Tibial nerve (tissue), 4 donors: Measurements from ENCODE around the gene NMRK2. TPM values are rescaled to one million over a fixed set of nuclear protein-coding genes. Genes with fewer than 3 reads are reported as not detected.

Experiments used
- DNase-seq, 2 donors: peaks; one replicate each; pipeline ENCODE4 v3.0.0-alpha.2; 2019; ENCODE audit warnings: low spot score in 2 of 2
- H3K27ac ChIP-seq, 4 donors: fragments of 200-600 bp; sonication (generic) in 3 of 4; one replicate each; pipeline ENCODE4 v1.5.1; 2017 to 2019; ENCODE audit warnings: mild to moderate bottlenecking in 1 of 4
- H3K27me3 ChIP-seq, 2 donors: fragments of 200-600 bp; sonication (generic) in 1 of 2; one replicate each; pipeline versions ENCODE4 v1.5.1 to v1.6.0; 2017 to 2019
- H3K36me3 ChIP-seq, 3 donors: fragments of 200-600 bp; sonication (generic); one replicate each; pipeline ENCODE4 v1.5.1; 2018 to 2019
- H3K4me1 ChIP-seq, 4 donors: fragments of 200-600 bp; sonication (generic) in 3 of 4; one replicate each; pipeline ENCODE4 v1.5.1; 2017 to 2019
- H3K4me3 ChIP-seq, 4 donors: fragments of 200-600 bp; sonication (generic) in 3 of 4; one replicate each; pipeline ENCODE4 v1.5.1; 2017 to 2019; ENCODE audit warnings: mild to moderate bottlenecking in 1 of 4, moderate library complexity in 1 of 4
- H3K9me3 ChIP-seq, 4 donors: fragments of 200-600 bp; sonication (generic) in 3 of 4; one replicate each; pipeline ENCODE4 v1.5.1; 2017 to 2019
- CTCF ChIP-seq, 5 experiments: fragments of 200-600 bp in 3 of 5; fragments of 450-650 bp in 2 of 5; sonication (generic) in 3 of 5; IDR thresholded peaks; one replicate each; pipeline ENCODE4 v1.5.1; 2016 to 2019; ENCODE audit warnings: antibody characterized with exemption in 5 of 5, mild to moderate bottlenecking in 3 of 5, moderate library complexity in 2 of 5
- EP300 ChIP-seq, 2 donors: sonication (generic); formaldehyde crosslinking; IDR thresholded peaks; one replicate each; pipeline ENCODE4 v1.6.1; 2017; ENCODE audit warnings: antibody characterized with exemption in 2 of 2, mild to moderate bottlenecking in 1 of 2
- POLR2A ChIP-seq, 2 donors: fragments of 450-650 bp; IDR thresholded peaks; one replicate each; pipeline ENCODE4 v1.6.1; 2017; ENCODE audit warnings: antibody characterized with exemption in 2 of 2, mild to moderate bottlenecking in 2 of 2, moderate library complexity in 2 of 2
- WGBS, 2 donors: methylation state at CpG; one replicate each; pipeline ENCODE4 v1.1.5; 2018; 5-methylcytosine and 5-hydroxymethylcytosine counted together
- small RNA-seq: library from RNA; depleted of rRNA; stranded (forward); fragments of <200 nt; gene quantifications from one replicate; pipeline ENCODE3, GENCODE V24; 2016
- total RNA-seq, 4 donors: library from RNA; depleted of rRNA; stranded (reverse); fragments of >200 nt; gene quantifications; one replicate each; pipeline ENCODE4 v1.1.0, GENCODE V29; 2016

Gene NMRK2
- total RNA-seq, 4 donors from 2014 or later: not detected

DNA sequence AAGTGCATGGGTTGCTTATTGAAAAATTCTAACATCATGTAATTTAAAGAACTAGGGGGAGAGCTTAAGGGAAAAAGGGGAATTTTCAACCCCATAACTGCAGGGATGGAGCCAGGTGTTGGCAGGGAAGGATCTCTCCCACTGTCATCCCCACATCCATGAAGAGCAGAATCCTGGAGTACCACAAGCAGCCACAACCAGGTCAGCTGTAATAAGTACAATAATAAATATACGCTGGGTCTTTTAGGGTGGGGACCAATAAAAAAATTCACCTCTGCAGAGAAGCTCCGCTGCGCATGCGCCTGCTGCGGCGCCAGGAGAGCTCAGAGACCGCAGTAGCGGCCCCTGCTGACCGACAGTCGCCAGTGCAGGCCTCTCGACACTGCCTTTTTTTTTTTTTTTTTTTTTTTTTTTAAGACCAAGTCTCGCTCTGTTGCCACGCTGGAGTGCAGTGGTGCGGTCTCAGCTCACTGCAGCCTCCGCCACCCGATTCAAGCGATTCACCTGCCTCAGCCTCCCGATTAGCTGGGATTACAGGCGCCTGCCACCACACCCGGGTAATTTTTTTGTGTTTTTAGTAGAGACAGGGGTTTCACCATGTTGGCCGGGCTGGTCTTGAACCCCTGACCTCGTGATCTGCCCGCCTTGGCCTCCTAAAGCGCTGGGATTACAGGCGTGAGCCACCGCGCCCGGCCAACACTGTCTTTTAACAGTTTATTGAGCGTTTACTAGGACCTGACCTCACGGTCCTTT is 54.9 kb downstream of the NMRK2 start:
- no peaks in the 10 kb centered on the region for H3K27me3 ChIP-seq
- H3K36me3 ChIP-seq: peaks cover 4 to 15% (median 11%) of the 10 kb centered on the region in 3 donors
- TF ChIP-seq CTCF (IDR thresholded peaks at IDR 0.05): peak; percentile 59 to 92 (median 85)
- TF ChIP-seq POLR2A (IDR thresholded peaks at IDR 0.05): no peak
- TF ChIP-seq EP300 (IDR thresholded peaks at IDR 0.05): no peak
- DNase-seq: peak; percentile 75 to 83
- H3K27ac ChIP-seq: no peak overlapping the region
- peak overlapping the region in 2 of 4 donors; percentile 4 to 26 for H3K4me3 ChIP-seq
- WGBS, 2 donors: 10 to 11% methylated on average over 27 to 30 of the region's 30 CpGs
- H3K9me3 ChIP-seq: no peaks in the 10 kb centered on the region
- peaks cover 3 to 45% (median 29%) of the 10 kb centered on the region in 4 donors for H3K4me1 ChIP-seq

- no peak for TF ChIP-seq POLR2A (IDR thresholded peaks at IDR 0.05)
- no peak for TF ChIP-seq CTCF (IDR thresholded peaks at IDR 0.05)
- TF ChIP-seq EP300 (IDR thresholded peaks at IDR 0.05): no peak
- H3K36me3 ChIP-seq: no peaks in the 10 kb centered on the region
- no peak for DNase-seq
Observed at GRCh38 chr19:3990815-3991117, 57.9 kb downstream of the NMRK2 start.

More at GRCh38 chr19:3990815-3991117, 57.9 kb downstream of the NMRK2 start:
- Histone ChIP-seq H3K27me3 (no peaks in the 10 kb centered on the region), H3K4me3 (no peak overlapping the region), H3K4me1 (peaks cover 3 to 30% (median 15%) of the 10 kb centered on the region in 4 donors), H3K27ac (no peak overlapping the region), H3K9me3 (no peaks in the 10 kb centered on the region)
- 79 to 81% methylated on average over 3 of the region's 3 CpGs for WGBS, 2 donors

Small RNA genes within 50 kb of the gene (small RNA-seq; reads per million reads assigned to genes)
- not detected for gene RN7SL202P
- gene SNORD37: 9.6 reads per million, percentile 90 among the genes with 10 or more reads in this experiment

Other genes starting within 250 kb of the NMRK2 start
- gene PIP5K1C, start 232.6 kb upstream of the NMRK2 start, total RNA-seq: 10 to 100 TPM; 23.0 to 37.2 (median 24.9) TPM
- gene TJP3, start 224.7 kb upstream of the NMRK2 start, total RNA-seq: under 1 TPM in 3 of 4 donors, not detected in 1; 0.21 to 0.90 (median 0.22) TPM
- 10 to 100 TPM; 21.6 to 51.0 (median 34.7) TPM for gene APBA3, start 171.4 kb upstream of the NMRK2 start, total RNA-seq
- 100 to 1,000 TPM in 1 of 4 donors, 10 to 100 TPM in 3; 44.1 to 111 (median 59.2) TPM for gene MRPL54, start 170.4 kb upstream of the NMRK2 start, total RNA-seq
- gene RAX2, start 160.8 kb upstream of the NMRK2 start, total RNA-seq: not detected
- 1 to 10 TPM in 3 of 4 donors, under 1 TPM in 1; 0.78 to 2.9 (median 2.1) TPM for gene MATK, start 146.7 kb upstream of the NMRK2 start, total RNA-seq
- gene ZFR2, start 64.0 kb upstream of the NMRK2 start, total RNA-seq: not detected
- not detected for gene ATCAY, start 52.4 kb upstream of the NMRK2 start, total RNA-seq
- 10 to 100 TPM; 58.8 to 87.7 (median 70.3) TPM for gene DAPK3, start 38.0 kb downstream of the NMRK2 start, total RNA-seq
- 1,000 to 10,000 TPM; 1,233 to 1,650 (median 1,549) TPM for gene EEF2, start 52.4 kb downstream of the NMRK2 start, total RNA-seq
- gene PIAS4, start 74.7 kb downstream of the NMRK2 start, total RNA-seq: 10 to 100 TPM; 23.0 to 32.4 (median 26.3) TPM
- 10 to 100 TPM; 64.9 to 97.7 (median 86.7) TPM for gene ZBTB7A, start 133.8 kb downstream of the NMRK2 start, total RNA-seq
- gene MAP2K2, start 191.1 kb downstream of the NMRK2 start, total RNA-seq: 100 to 1,000 TPM in 1 of 4 donors, 10 to 100 TPM in 3; 36.9 to 128 (median 75.0) TPM
- gene CREB3L3, start 220.6 kb downstream of the NMRK2 start, total RNA-seq: not detected
- 10 to 100 TPM; 17.7 to 41.4 (median 38.2) TPM for gene SIRT6, start 249.5 kb downstream of the NMRK2 start, total RNA-seq
- 1 to 10 TPM in 1 of 4 donors, under 1 TPM in 3; 0.30 to 1.7 (median 0.61) TPM for gene ANKRD24, start 249.6 kb downstream of the NMRK2 start, total RNA-seq